Breast epithelium (tissue), 3 donors: ENCODE results near the gene ZNF423.

ENCODE experiments used
- POLR2AphosphoS5 ChIP-seq, 3 donors: sonication (generic); formaldehyde crosslinking; IDR thresholded peaks; one replicate each; pipeline ENCODE4 v1.6.1; 2017; ENCODE audit warnings: antibody characterized with exemption in 3 of 3
- TF ChIP-seq, protein P1 (sequence below), 3 donors: fragments of 450-650 bp; IDR thresholded peaks; one replicate each; pipeline ENCODE4 v1.5.1; 2016 to 2017; ENCODE audit warnings: antibody characterized with exemption in 3 of 3, mild to moderate bottlenecking in 3 of 3, moderate library complexity in 3 of 3

DNA sequence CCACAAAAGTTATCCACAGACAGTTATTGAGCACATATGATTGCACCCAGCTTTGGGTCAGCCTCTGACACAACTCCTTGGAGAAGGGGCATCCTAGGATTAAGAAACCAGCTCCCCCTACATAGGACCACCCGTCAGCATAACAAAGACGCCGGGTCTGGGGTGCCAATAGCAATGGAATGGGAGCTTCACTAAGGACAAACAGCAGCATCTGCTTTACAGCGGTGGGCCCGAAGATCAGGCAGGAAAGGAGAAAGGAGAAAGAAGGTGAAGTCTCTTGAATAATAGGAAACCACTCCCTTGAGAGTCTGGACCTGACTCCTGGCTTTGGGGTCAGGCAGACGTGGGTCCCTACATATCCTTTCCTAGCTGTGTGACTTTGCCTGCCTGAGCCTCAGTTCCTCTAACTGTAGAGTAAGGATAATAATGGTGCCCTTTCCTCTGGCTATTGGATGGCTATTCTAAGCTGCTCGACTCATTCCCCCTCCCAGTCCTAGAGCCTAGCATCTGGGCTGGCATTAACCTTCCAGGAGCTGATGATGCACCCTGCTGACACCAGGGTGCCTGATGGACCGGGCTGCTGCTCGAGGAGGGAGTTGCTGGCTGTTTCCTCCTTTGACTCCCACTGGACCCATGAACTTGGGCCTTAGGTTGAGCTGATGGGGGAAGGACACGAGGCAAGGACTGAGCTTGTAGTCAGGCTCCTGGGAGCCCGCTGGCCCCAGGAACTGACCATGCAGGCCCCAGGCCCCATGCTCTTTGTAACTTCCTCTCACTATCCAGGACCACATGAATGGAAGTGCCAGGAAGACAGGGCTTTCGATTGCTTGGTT is 388.2 kb downstream of the ZNF423 start:
- TF ChIP-seq, protein P1, sequence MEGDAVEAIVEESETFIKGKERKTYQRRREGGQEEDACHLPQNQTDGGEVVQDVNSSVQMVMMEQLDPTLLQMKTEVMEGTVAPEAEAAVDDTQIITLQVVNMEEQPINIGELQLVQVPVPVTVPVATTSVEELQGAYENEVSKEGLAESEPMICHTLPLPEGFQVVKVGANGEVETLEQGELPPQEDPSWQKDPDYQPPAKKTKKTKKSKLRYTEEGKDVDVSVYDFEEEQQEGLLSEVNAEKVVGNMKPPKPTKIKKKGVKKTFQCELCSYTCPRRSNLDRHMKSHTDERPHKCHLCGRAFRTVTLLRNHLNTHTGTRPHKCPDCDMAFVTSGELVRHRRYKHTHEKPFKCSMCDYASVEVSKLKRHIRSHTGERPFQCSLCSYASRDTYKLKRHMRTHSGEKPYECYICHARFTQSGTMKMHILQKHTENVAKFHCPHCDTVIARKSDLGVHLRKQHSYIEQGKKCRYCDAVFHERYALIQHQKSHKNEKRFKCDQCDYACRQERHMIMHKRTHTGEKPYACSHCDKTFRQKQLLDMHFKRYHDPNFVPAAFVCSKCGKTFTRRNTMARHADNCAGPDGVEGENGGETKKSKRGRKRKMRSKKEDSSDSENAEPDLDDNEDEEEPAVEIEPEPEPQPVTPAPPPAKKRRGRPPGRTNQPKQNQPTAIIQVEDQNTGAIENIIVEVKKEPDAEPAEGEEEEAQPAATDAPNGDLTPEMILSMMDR (IDR thresholded peaks at IDR 0.05): no peak
- TF ChIP-seq POLR2AphosphoS5 (IDR thresholded peaks at IDR 0.05): no peak
